Ovary (tissue), 9 donors: ENCODE results near the gene MICAL2. TPM values are rescaled to one million over a fixed set of nuclear protein-coding genes. Genes with fewer than 3 reads are reported as not detected.

Experiments
- DNase-seq, 5 donors: peaks; one replicate each; pipeline ENCODE4 v3.0.0-alpha.2; 2019 to 2020
- H3K27ac ChIP-seq, 2 donors: fragments of 200-600 bp; one replicate each; pipeline versions ENCODE4 v1.5.1 to v1.8.0; 2019 to 2022
- H3K27me3 ChIP-seq: fragments of 200-600 bp; one replicate; pipeline ENCODE4 v1.8.0; 2022
- H3K36me3 ChIP-seq: fragments of 200-600 bp; sonication (generic); one replicate; pipeline ENCODE4 v1.5.1; 2019
- H3K4me1 ChIP-seq: one replicate; pipeline ENCODE4 v1.8.1; 2013; ENCODE audit warnings: mild to moderate bottlenecking, moderate library complexity; ENCODE audit not compliant: insufficient read depth
- H3K4me3 ChIP-seq: fragments of 200-600 bp; sonication (generic); one replicate; pipeline ENCODE4 v1.5.1; 2017
- H3K9me3 ChIP-seq, 2 donors: fragments of 200-600 bp in 1 of 2; sonication (generic) in 1 of 2; one replicate each; pipeline versions ENCODE4 v1.5.1 to v1.8.1; 2013 to 2019; ENCODE audit warnings: mild to moderate bottlenecking in 1 of 2, moderate library complexity in 1 of 2
- CTCF ChIP-seq, 3 donors: fragments of 450-650 bp in 2 of 3; fragments of 200-600 bp in 1 of 3; IDR thresholded peaks; one replicate each; pipeline versions ENCODE4 v1.5.1 to v1.8.0; 2016 to 2022; ENCODE audit warnings: antibody characterized with exemption in 3 of 3, mild to moderate bottlenecking in 1 of 3
- EP300 ChIP-seq: sonication (generic); formaldehyde crosslinking; IDR thresholded peaks from one replicate; pipeline ENCODE4 v1.6.1; 2017; ENCODE audit warnings: antibody characterized with exemption
- POLR2A ChIP-seq: fragments of 450-650 bp; IDR thresholded peaks from one replicate; pipeline ENCODE4 v1.6.1; 2017; ENCODE audit warnings: antibody characterized with exemption, mild to moderate bottlenecking, moderate library complexity
- WGBS, 3 donors: extraction: QIAGEN DNeasy Blood & Tissue Kit in 1 of 3; methylation state at CpG; one replicate each; pipeline versions ENCODE4 v1.1.5 to v1.1.7; 2013 to 2017; 5-methylcytosine and 5-hydroxymethylcytosine counted together
- intact Hi-C, 4 donors: fragments of 100-400 bp; cut with DNase I; formaldehyde crosslinking; loops; one replicate each; pipeline versions ENCODE4 v1.11.0 to v1.15.1; 2022 to 2023
- polyA plus RNA-seq, 2 donors: library from polyadenylated mRNA; stranded (reverse); fragments of 200-250 nt in 1 of 2; fragments of 350-450 nt in 1 of 2; fragmentation: Illumina TruSeq in 1 of 2; extraction: RNeasy Lipid Tissue Mini Kit (QIAGEN cat#74804) in 1 of 2; gene quantifications; one replicate each; pipeline ENCODE4 v1.2.3, GENCODE V29; 2013 to 2014
- total RNA-seq, 7 donors: library from RNA; depleted of rRNA in 2 of 7; stranded (reverse); fragments of >200 nt in 2 of 7; fragmentation: NEBNext Ultra II Directional in 3 of 7; extraction: Animal tissue kit (Norgen Biotek cat#: 25700) in 3 of 7; gene quantifications; one replicate each; pipeline versions ENCODE4 v1.1.0 to v1.2.4, GENCODE V29; 2016 to 2023
- donor health status: DM: no; HTN: no; CAD: no; lungs with moderate emphysema.
- donor health status: DM: no; HTN: no; CAD: no.
- donor health status: Bipolar disorder and iron deficiency.
- donor health status: DM: yes; HTN: yes; CAD: no.
- donor health status: DM: no; HTN: no; CAD: no.
- donor health status: DM: yes; HTN: yes; CAD: no.

MICAL2 gene
- total and polyA plus RNA-seq, 9 donors = 10.7 to 73.6 (median 32.5) TPM

- intact Hi-C loops = loop anchor here in 2 of 4 donors (10.0 kb wide), 2 partner anchors 106 to 116 kb away; no protein-coding TSS in a partner anchor
- peaks cover 12% of the 10 kb centered on the region for H3K4me1 ChIP-seq
Measured at GRCh38 chr11:12118949-12119348, 8.6 kb downstream of the MICAL2 start.

GRCh38 chr11:12119502-12119901 lies 9.1 kb downstream of the MICAL2 start:
- 82 to 87% (median 87%) methylated on average over 5 of the region's 5 CpGs for WGBS, 3 donors
- no peak for TF ChIP-seq EP300
- no peak for TF ChIP-seq POLR2A
- TF ChIP-seq CTCF (IDR thresholded peaks at IDR 0.05) = no peak
- H3K4me1 ChIP-seq = peaks cover 12% of the 10 kb centered on the region
- H3K9me3 ChIP-seq = no peaks in the 10 kb centered on the region
- H3K27me3 ChIP-seq = no peaks in the 10 kb centered on the region
- DNase-seq = no peak
- H3K4me3 ChIP-seq = no peak overlapping the region
- H3K36me3 ChIP-seq = no peaks in the 10 kb centered on the region
- H3K27ac ChIP-seq = peak overlapping the region in 1 of 2 donors; percentile 61
- intact Hi-C loops = loop anchor here in 2 of 4 donors (10.0 kb wide), 2 partner anchors 105 to 115 kb away; no protein-coding TSS in a partner anchor

More at GRCh38 chr11:12118949-12119348, 8.6 kb downstream of the MICAL2 start:
- no peak overlapping the region for H3K4me3 ChIP-seq
- no peaks in the 10 kb centered on the region for H3K9me3 ChIP-seq
- peak in 4 of 5 donors; percentile 43 to 74 (median 54) for DNase-seq
- H3K36me3 ChIP-seq = no peaks in the 10 kb centered on the region
- H3K27ac ChIP-seq = peak overlapping the region; percentile 61 to 64
- TF ChIP-seq EP300 (no peak), POLR2A (no peak), CTCF (IDR thresholded peaks at IDR 0.05) (no peak)
- H3K27me3 ChIP-seq = no peaks in the 10 kb centered on the region
- 12 to 26% (median 18%) methylated on average over 4 of the region's 4 CpGs for WGBS, 3 donors

GRCh38 chr11:12120031-12121008 lies 9.9 kb downstream of the MICAL2 start:
- intact Hi-C loops = no loop called here
- Histone ChIP-seq H3K4me1 (peaks cover 12% of the 10 kb centered on the region), H3K27me3 (no peaks in the 10 kb centered on the region), H3K9me3 (no peaks in the 10 kb centered on the region), H3K4me3 (no peak overlapping the region), H3K36me3 (no peaks in the 10 kb centered on the region), H3K27ac (peak overlapping the region in 1 of 2 donors; percentile 61)
- 53 to 56% (median 56%) methylated on average over 9 of the region's 9 CpGs for WGBS, 3 donors
- TF ChIP-seq CTCF (IDR thresholded peaks at IDR 0.05) (no peak), POLR2A (no peak), EP300 (no peak)
- DNase-seq = no peak

- 55 to 66% (median 61%) methylated on average over 5 of the region's 5 CpGs for WGBS, 3 donors
- intact Hi-C loops = no loop called here
- H3K4me1 ChIP-seq = peaks cover 12% of the 10 kb centered on the region
- H3K4me3 ChIP-seq = no peak overlapping the region
- no peaks in the 10 kb centered on the region for H3K36me3 ChIP-seq
- TF ChIP-seq POLR2A (no peak), CTCF (IDR thresholded peaks at IDR 0.05) (no peak), EP300 (no peak)
- H3K27me3 ChIP-seq = no peaks in the 10 kb centered on the region
- no peak for DNase-seq
- no peaks in the 10 kb centered on the region for H3K9me3 ChIP-seq
- no peak overlapping the region for H3K27ac ChIP-seq
Measured at GRCh38 chr11:12121011-12121410, 10.6 kb downstream of the MICAL2 start.
